H9 (cell line): ENCODE results near the gene CCDC122. TPM values are rescaled to one million over a fixed set of nuclear protein-coding genes. Genes with fewer than 3 reads are reported as not detected.

Experiments used
- DNase-seq: peaks from one replicate; pipeline ENCODE4 v3.0.0-alpha.2; 2017
- H2AFZ ChIP-seq: one replicate; pipeline ENCODE4 v1.6.1; 2013; ENCODE audit warnings: mild to moderate bottlenecking, low read length, control low read depth, moderate library complexity
- H2AK5ac ChIP-seq: 2 replicates; pipeline ENCODE4 v1.6.1; 2013; ENCODE audit warnings: low read length, control low read depth, mixed read lengths; ENCODE audit not compliant: insufficient read length
- H2BK120ac ChIP-seq: one replicate; pipeline ENCODE4 v1.6.1; 2013; ENCODE audit warnings: low read depth, mild to moderate bottlenecking, low read length, control low read depth, inconsistent platforms; ENCODE audit not compliant: poor library complexity, severe bottlenecking
- H2BK12ac ChIP-seq: 2 replicates; pipeline ENCODE4 v1.6.1; 2013; ENCODE audit warnings: low read length, control low read depth, mixed read lengths, low read depth; ENCODE audit not compliant: insufficient read length
- H2BK15ac ChIP-seq: 2 replicates; pipeline ENCODE4 v1.6.1; 2013; ENCODE audit warnings: low read depth, low read length, control low read depth
- H2BK20ac ChIP-seq: one replicate; pipeline ENCODE4 v1.6.1; 2013; ENCODE audit warnings: low read depth, mild to moderate bottlenecking, low read length, control low read depth, inconsistent platforms; ENCODE audit not compliant: poor library complexity, severe bottlenecking
- H2BK5ac ChIP-seq: 2 replicates; pipeline ENCODE4 v1.6.1; 2013; ENCODE audit warnings: low read length, control low read depth, mixed read lengths; ENCODE audit not compliant: insufficient read length
- H3K14ac ChIP-seq: 2 replicates; pipeline ENCODE4 v1.6.1; 2013; ENCODE audit warnings: low read length, control low read depth; ENCODE audit not compliant: insufficient read depth
- H3K18ac ChIP-seq: 2 replicates; pipeline ENCODE4 v1.6.1; 2013; ENCODE audit warnings: low read depth, mild to moderate bottlenecking, mixed read lengths, low read length, control low read depth; ENCODE audit not compliant: insufficient read length
- H3K23ac ChIP-seq: 2 replicates; pipeline ENCODE4 v1.6.1; 2013; ENCODE audit warnings: low read length, control low read depth, mixed read lengths, low read depth; ENCODE audit not compliant: insufficient read length
- H3K23me2 ChIP-seq: 2 replicates; pipeline ENCODE4 v1.6.1; 2013; ENCODE audit warnings: low read depth, mild to moderate bottlenecking, mixed read lengths, low read length, control low read depth; ENCODE audit not compliant: insufficient read length, poor library complexity, severe bottlenecking
- H3K27ac ChIP-seq: 2 replicates; pipeline ENCODE4 v1.5.1; 2013; ENCODE audit warnings: low read length, control low read depth, mixed read lengths, low read depth; ENCODE audit not compliant: insufficient read length
- H3K27me3 ChIP-seq: 2 replicates; pipeline ENCODE4 v1.6.1; 2013; ENCODE audit warnings: low read length, control low read depth, inconsistent platforms; ENCODE audit not compliant: insufficient read depth
- H3K4ac ChIP-seq: 2 replicates; pipeline ENCODE4 v1.6.1; 2013; ENCODE audit warnings: low read depth, mild to moderate bottlenecking, control low read depth, inconsistent platforms, low read length, moderate library complexity
- H3K4me1 ChIP-seq: 2 replicates; pipeline ENCODE4 v1.6.1; 2013; ENCODE audit warnings: low read length, control low read depth, inconsistent platforms; ENCODE audit not compliant: insufficient read depth
- H3K4me2 ChIP-seq: 2 replicates; pipeline ENCODE4 v1.6.1; 2013; ENCODE audit warnings: low read length, control low read depth, mixed read lengths; ENCODE audit not compliant: insufficient read length, insufficient read depth
- H3K56ac ChIP-seq: 2 replicates; pipeline ENCODE4 v1.6.1; 2013; ENCODE audit warnings: low read depth, mild to moderate bottlenecking, mixed read lengths, low read length, control low read depth; ENCODE audit not compliant: insufficient read length
- H3K79me1 ChIP-seq: 2 replicates; pipeline ENCODE4 v1.6.1; 2013; ENCODE audit warnings: low read depth, mild to moderate bottlenecking, moderate library complexity, low read length, control low read depth, inconsistent platforms; ENCODE audit not compliant: insufficient read depth, poor library complexity, severe bottlenecking
- H3K79me2 ChIP-seq: 2 replicates; pipeline ENCODE4 v1.6.1; 2013; ENCODE audit warnings: low read length, control low read depth, inconsistent platforms; ENCODE audit not compliant: insufficient read depth
- H3K9ac ChIP-seq: 2 replicates; pipeline ENCODE4 v1.6.1; 2013; ENCODE audit warnings: low read length, control low read depth, mixed read lengths; ENCODE audit not compliant: insufficient read length; ENCODE audit errors: extremely low read depth
- H3K9me3 ChIP-seq: one replicate; pipeline ENCODE4 v1.6.1; 2013; ENCODE audit warnings: low read depth, low read length, inconsistent platforms; ENCODE audit not compliant: control insufficient read depth
- H3T11ph ChIP-seq: one replicate; pipeline ENCODE4 v1.6.1; 2013; ENCODE audit warnings: mild to moderate bottlenecking, low read length, control low read depth, inconsistent platforms
- H4K20me1 ChIP-seq: one replicate; pipeline ENCODE4 v1.6.1; 2013; ENCODE audit not compliant: control insufficient read depth, insufficient read length, insufficient read depth
- H4K5ac ChIP-seq: 2 replicates; pipeline ENCODE4 v1.6.1; 2013; ENCODE audit warnings: low read depth, mild to moderate bottlenecking, mixed read lengths, low read length, control low read depth; ENCODE audit not compliant: insufficient read length
- H4K8ac ChIP-seq: replicated peaks from 2 replicates; pipeline ENCODE4 v1.6.1; 2013; ENCODE audit warnings: low read length, control low read depth, mixed read lengths, low read depth; ENCODE audit not compliant: insufficient read length
- H4K91ac ChIP-seq: 2 replicates; pipeline ENCODE4 v1.6.1; 2013; ENCODE audit warnings: low read depth, mild to moderate bottlenecking, moderate library complexity, mixed read lengths, low read length, control low read depth; ENCODE audit not compliant: insufficient read length
- H3K27ac Mint-ChIP-seq, 3 experiments: 2 replicates in 2 of 3; 3 replicates in 1 of 3; pipeline ENCODE4 v1.8.0; 2020 to 2021; ENCODE audit warnings: mixed read lengths in 3 of 3, mild to moderate bottlenecking in 1 of 3, moderate library complexity in 1 of 3
- H3K27me3 Mint-ChIP-seq: 2 replicates; pipeline ENCODE4 v1.8.0; 2021; ENCODE audit warnings: low read depth, mild to moderate bottlenecking, moderate library complexity, mixed read lengths
- H3K36me3 Mint-ChIP-seq, 3 experiments: 2 replicates in 2 of 3; 3 replicates in 1 of 3; pipeline ENCODE4 v1.8.0; 2020 to 2021; ENCODE audit warnings: low read depth in 3 of 3, mixed read lengths in 3 of 3; ENCODE audit not compliant: insufficient read depth in 1 of 3
- H3K4me1 Mint-ChIP-seq, 2 experiments: 2 replicates each; pipeline ENCODE4 v1.8.0; 2020; ENCODE audit warnings: mixed read lengths in 2 of 2
- H3K4me3 Mint-ChIP-seq, 2 experiments: 2 replicates in 1 of 2; 3 replicates in 1 of 2; pipeline ENCODE4 v1.8.0; 2020 to 2021; ENCODE audit warnings: mild to moderate bottlenecking in 2 of 2, mixed read lengths in 2 of 2, moderate library complexity in 1 of 2
- H3K9me3 Mint-ChIP-seq, 2 experiments: 2 replicates in 1 of 2; 3 replicates in 1 of 2; pipeline ENCODE4 v1.8.0; 2020; ENCODE audit warnings: mild to moderate bottlenecking in 2 of 2, mixed read lengths in 2 of 2, moderate library complexity in 1 of 2
- total RNA-seq: library from RNA; stranded (reverse); gene quantifications from 2 replicates; pipeline ENCODE4 v1.2.1, GENCODE V29; 2021
- TF ChIP-seq, protein P1 (sequence below): fragments of 200-600 bp; sonication (generic); conservative IDR thresholded peaks from 3 replicates; pipeline ENCODE4 v1.8.0; 2021; ENCODE audit warnings: antibody characterized with exemption, mild to moderate bottlenecking

CCDC122 gene
- total RNA-seq, 1 experiment from 2014 or later, result 5.6 TPM

GRCh38 chr13:43880926-43881325 is 1.4 kb upstream of the CCDC122 start:
- Histone ChIP-seq H2BK12ac (no peak overlapping the region), H2BK20ac (no peak overlapping the region), H4K91ac (no peak overlapping the region), H3K23me2 (peaks cover 14% of the 10 kb centered on the region), H2AK5ac (no peak overlapping the region), H3K4me1 (peaks cover 4% of the 10 kb centered on the region), H3K27me3 (peaks cover 3% of the 10 kb centered on the region; the same call in 1 of the 2 replicates), H3K9ac (no peak overlapping the region), H3K4ac (no peak overlapping the region), H3K79me1 (no peaks in the 10 kb centered on the region), H4K20me1 (no peaks in the 10 kb centered on the region), H3T11ph (no peak overlapping the region), H4K8ac (no peak overlapping the region), H2BK5ac (no peak overlapping the region), H4K5ac (no peak overlapping the region), H2BK120ac (no peak overlapping the region), H3K23ac (no peak overlapping the region), H2BK15ac (no peak overlapping the region), H3K56ac (no peak overlapping the region), H3K79me2 (no peaks in the 10 kb centered on the region), H3K4me2 (no peak overlapping the region), H2AFZ (no peak overlapping the region), H3K14ac (no peak overlapping the region), H3K18ac (no peak overlapping the region), H3K27ac (no peak overlapping the region), H3K9me3 (no peaks in the 10 kb centered on the region)
- H3K36me3 Mint-ChIP-seq, result peaks cover 0 to 12% (median 0%) of the 10 kb centered on the region in 3 experiments; a peak in 2 of 7 replicates
- peaks cover 14% of the 10 kb centered on the region for H3K27me3 Mint-ChIP-seq
- no peak overlapping the region for H3K27ac Mint-ChIP-seq
- H3K9me3 Mint-ChIP-seq, result peaks cover 0 to 3% of the 10 kb centered on the region in 2 experiments; a peak in 1 of 5 replicates
- H3K4me3 Mint-ChIP-seq, result no peak overlapping the region
- no peak for DNase-seq
- TF ChIP-seq, protein P1, sequence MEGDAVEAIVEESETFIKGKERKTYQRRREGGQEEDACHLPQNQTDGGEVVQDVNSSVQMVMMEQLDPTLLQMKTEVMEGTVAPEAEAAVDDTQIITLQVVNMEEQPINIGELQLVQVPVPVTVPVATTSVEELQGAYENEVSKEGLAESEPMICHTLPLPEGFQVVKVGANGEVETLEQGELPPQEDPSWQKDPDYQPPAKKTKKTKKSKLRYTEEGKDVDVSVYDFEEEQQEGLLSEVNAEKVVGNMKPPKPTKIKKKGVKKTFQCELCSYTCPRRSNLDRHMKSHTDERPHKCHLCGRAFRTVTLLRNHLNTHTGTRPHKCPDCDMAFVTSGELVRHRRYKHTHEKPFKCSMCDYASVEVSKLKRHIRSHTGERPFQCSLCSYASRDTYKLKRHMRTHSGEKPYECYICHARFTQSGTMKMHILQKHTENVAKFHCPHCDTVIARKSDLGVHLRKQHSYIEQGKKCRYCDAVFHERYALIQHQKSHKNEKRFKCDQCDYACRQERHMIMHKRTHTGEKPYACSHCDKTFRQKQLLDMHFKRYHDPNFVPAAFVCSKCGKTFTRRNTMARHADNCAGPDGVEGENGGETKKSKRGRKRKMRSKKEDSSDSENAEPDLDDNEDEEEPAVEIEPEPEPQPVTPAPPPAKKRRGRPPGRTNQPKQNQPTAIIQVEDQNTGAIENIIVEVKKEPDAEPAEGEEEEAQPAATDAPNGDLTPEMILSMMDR, result no peak
- peaks cover 30 to 36% of the 10 kb centered on the region in 2 experiments for H3K4me1 Mint-ChIP-seq
